Sigmoid colon (tissue), 4 donors: ENCODE measurements around the gene PSD4.

Experiments used
- CTCF ChIP-seq, 4 experiments: fragments of 450-650 bp in 3 of 4; fragments of 200-600 bp in 1 of 4; IDR thresholded peaks; one replicate each; pipeline ENCODE4 v1.5.1; 2016 to 2019; ENCODE audit warnings: antibody characterized with exemption in 4 of 4, mild to moderate bottlenecking in 3 of 4, moderate library complexity in 2 of 4
- EP300 ChIP-seq, 4 donors: sonication (generic); formaldehyde crosslinking; IDR thresholded peaks; one replicate each; pipeline ENCODE4 v1.6.1; 2017; ENCODE audit warnings: antibody characterized with exemption in 4 of 4
- POLR2A ChIP-seq, 2 donors: fragments of 450-650 bp; IDR thresholded peaks; one replicate each; pipeline ENCODE4 v1.6.1; 2016; ENCODE audit warnings: antibody characterized with exemption in 2 of 2, mild to moderate bottlenecking in 2 of 2, moderate library complexity in 2 of 2
- POLR2AphosphoS5 ChIP-seq, 4 donors: sonication (generic); formaldehyde crosslinking; IDR thresholded peaks; one replicate each; pipeline ENCODE4 v1.6.1; 2017; ENCODE audit warnings: antibody characterized with exemption in 4 of 4

- TF ChIP-seq POLR2A (IDR thresholded peaks at IDR 0.05) (no peak), POLR2AphosphoS5 (IDR thresholded peaks at IDR 0.05) (no peak), CTCF (IDR thresholded peaks at IDR 0.05) (no peak), EP300 (IDR thresholded peaks at IDR 0.05) (no peak)
Observed at GRCh38 chr2:113218283-113219091, 44.7 kb downstream of the PSD4 start.
